ENCODE measurements around the gene TMEM72.

The TMEM72 gene

GRCh38 chr10:44921061-44921460, 9.9 kb downstream of the TMEM72 start:
- no peak for DNase-seq

- no peak for DNase-seq
These were observed 10.4 kb downstream of the TMEM72 start for GRCh38 chr10:44921506-44921905.

GRCh38 chr10:44922021-44922420, 10.9 kb downstream of the TMEM72 start:
- no peak for DNase-seq

- no peak for DNase-seq
These were observed 11.8 kb downstream of the TMEM72 start for GRCh38 chr10:44922796-44923545.

GRCh38 chr10:44923611-44924010, 12.5 kb downstream of the TMEM72 start:
- no peak for DNase-seq

GRCh38 chr10:44924261-44925040, 13.3 kb downstream of the TMEM72 start:
- DNase-seq: no peak

GRCh38 chr10:44925224-44925623, 14.1 kb downstream of the TMEM72 start:
- DNase-seq: peak; percentile 1

GRCh38 chr10:44925811-44926750, 14.9 kb downstream of the TMEM72 start:
- DNase-seq: no peak

- no peak for DNase-seq
These were observed 15.7 kb downstream of the TMEM72 start for GRCh38 chr10:44926751-44927351.

GRCh38 chr10:44927352-44927751, 16.2 kb downstream of the TMEM72 start:
- no peak for DNase-seq

- DNase-seq: no peak
These were observed 17.3 kb downstream of the TMEM72 start for GRCh38 chr10:44928462-44928861.

- DNase-seq: no peak
These were observed 18.5 kb downstream of the TMEM72 start for GRCh38 chr10:44929356-44930255.

- no peak for DNase-seq
These were observed 19.9 kb downstream of the TMEM72 start for GRCh38 chr10:44930904-44931620.

- DNase-seq: no peak
These were observed 20.7 kb downstream of the TMEM72 start for GRCh38 chr10:44931621-44932516.

GRCh38 chr10:44932517-44933450, 21.6 kb downstream of the TMEM72 start:
- peak; percentile 34 for DNase-seq

GRCh38 chr10:44933451-44934321, 22.5 kb downstream of the TMEM72 start:
- no peak for DNase-seq

GRCh38 chr10:44934416-44935200, 23.5 kb downstream of the TMEM72 start:
- DNase-seq: no peak
